ENCODE measurements around the gene NEUROD1.

DNA sequence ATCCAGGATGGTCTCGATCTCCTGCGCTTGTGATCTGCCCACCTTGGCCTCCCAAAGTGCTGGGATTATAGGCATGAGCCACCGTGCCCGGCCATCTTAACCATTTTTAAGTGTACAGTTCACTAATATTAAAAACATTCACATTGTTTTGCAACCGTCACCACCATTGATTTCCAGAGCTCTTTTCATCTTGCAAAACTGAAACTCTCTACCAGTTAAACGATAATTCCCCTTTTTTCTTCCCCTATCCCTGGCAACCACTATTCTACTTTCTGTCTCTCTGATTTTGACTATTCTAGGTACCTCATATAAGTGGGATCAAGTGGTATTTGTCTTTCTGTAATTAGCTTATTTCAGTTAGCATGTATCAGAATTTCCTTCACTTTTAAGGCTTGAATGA is 16.8 kb upstream of the NEUROD1 start:
- TF ChIP-seq, protein P1, sequence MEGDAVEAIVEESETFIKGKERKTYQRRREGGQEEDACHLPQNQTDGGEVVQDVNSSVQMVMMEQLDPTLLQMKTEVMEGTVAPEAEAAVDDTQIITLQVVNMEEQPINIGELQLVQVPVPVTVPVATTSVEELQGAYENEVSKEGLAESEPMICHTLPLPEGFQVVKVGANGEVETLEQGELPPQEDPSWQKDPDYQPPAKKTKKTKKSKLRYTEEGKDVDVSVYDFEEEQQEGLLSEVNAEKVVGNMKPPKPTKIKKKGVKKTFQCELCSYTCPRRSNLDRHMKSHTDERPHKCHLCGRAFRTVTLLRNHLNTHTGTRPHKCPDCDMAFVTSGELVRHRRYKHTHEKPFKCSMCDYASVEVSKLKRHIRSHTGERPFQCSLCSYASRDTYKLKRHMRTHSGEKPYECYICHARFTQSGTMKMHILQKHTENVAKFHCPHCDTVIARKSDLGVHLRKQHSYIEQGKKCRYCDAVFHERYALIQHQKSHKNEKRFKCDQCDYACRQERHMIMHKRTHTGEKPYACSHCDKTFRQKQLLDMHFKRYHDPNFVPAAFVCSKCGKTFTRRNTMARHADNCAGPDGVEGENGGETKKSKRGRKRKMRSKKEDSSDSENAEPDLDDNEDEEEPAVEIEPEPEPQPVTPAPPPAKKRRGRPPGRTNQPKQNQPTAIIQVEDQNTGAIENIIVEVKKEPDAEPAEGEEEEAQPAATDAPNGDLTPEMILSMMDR (IDR thresholded peaks at IDR 0.05), result no peak
- TF ChIP-seq POLR2A (IDR thresholded peaks at IDR 0.05), result no peak

All from heart left ventricle (tissue), 13 donors.